ENCODE measurements around the gene IL26.
A peak's percentile ranks its signal among the peaks of the same experiment; 100 is the strongest.

The IL26 gene

DNA sequence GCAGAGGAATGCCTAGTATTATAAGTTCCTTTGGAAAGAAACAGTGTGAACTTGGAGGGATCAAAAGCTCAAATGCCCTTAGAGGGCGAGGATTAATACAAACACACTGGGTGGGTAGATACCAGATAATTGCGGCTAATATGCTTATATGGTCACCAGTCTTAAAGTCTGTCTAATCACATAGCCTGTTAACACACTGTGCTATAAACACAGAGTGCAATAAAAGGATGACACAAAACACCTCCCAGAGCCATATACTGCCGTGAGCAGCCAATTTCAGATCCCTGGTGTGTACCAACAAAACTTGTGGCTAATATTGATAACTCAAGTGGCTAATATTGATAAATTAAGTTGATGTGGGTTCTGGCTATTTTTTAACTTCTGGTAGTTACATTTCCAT lies 1.7 kb upstream of the IL26 start:
- no CpG with 5 or more reads among the region's 3 CpGs for WGBS, 2 donors (ENCODE audit: extremely low coverage in 2 of 2, insufficient read length in 2 of 2, insufficient replicate concordance in 1 of 2)

DNA sequence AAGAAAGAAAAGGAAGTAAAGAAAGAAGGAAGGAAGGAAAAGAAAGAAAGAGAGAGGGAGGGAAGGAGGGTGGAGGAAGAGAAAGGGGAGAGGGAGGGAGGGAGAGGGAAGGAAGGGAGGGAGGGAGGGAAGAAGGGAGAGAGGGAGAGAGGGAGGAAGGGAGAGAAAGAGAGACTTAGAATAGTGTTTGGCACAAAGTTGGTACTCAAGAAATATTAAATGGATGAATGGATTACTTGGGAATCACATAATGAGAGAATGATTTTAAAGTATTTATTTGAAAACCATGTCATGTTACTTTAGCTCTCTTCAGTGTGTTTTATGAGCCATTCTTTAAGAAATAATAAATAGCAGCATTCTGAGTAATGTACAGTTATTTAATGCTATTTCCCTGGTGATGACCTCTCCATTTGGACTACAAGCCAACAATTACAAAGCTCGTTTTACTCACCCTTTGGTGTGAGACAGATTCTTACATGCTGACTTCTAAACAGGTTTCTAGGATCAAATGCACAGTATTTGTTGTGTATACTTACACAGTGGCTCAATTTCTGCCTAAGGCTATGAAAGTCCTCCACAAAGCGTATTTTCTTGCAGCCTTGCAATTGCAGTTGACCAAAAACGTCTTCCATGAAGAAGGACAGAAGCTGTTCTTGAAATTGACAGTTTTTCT lies 861 bp downstream of the IL26 start:
- Histone ChIP-seq H3K23ac (ENCODE audit: low read depth, low read length, poor library complexity) (no peak overlapping the region), H2BK120ac (ENCODE audit: low read depth, low read length) (no peak overlapping the region), H2BK15ac (ENCODE audit: low read length) (no peak overlapping the region), H4K8ac (ENCODE audit: low read depth, low read length) (no peak overlapping the region), H3K18ac (ENCODE audit: low read length) (no peak overlapping the region), H3K27me3 (ENCODE audit: control insufficient read depth in 3 of 3, insufficient read depth in 3 of 3, low read depth in 1 of 3, low read length in 3 of 3) (peaks cover 0 to 5% (median 0%) of the 10 kb centered on the region in 3 experiments), H2BK5ac (ENCODE audit: low read length) (no peak overlapping the region), H4K91ac (ENCODE audit: low read depth, low read length, poor library complexity) (no peak overlapping the region), H3K14ac (ENCODE audit: low read length) (no peak overlapping the region), H2BK12ac (ENCODE audit: low read length) (no peak overlapping the region), H3K36me3 (replicated peaks in 1 of 2; ENCODE audit: control insufficient read depth in 2 of 2, insufficient read depth in 2 of 2, low read length in 2 of 2) (no peaks in the 10 kb centered on the region), H2AFZ (ENCODE audit: low read length) (no peak overlapping the region), H3K27ac (replicated peaks; ENCODE audit: low read length) (no peak overlapping the region), H3K4me3 (ENCODE audit: low read length in 2 of 2) (no peak overlapping the region), H3K9me3 (replicated peaks in 1 of 2; ENCODE audit: control insufficient read depth in 2 of 2, insufficient read depth in 1 of 2, low read depth in 1 of 2, low read length in 2 of 2) (no peaks in the 10 kb centered on the region), H3K4me1 (ENCODE audit: control insufficient read depth in 2 of 2, insufficient read depth in 1 of 2, low read depth in 1 of 2, low read length in 2 of 2) (no peaks in the 10 kb centered on the region), H3K79me1 (ENCODE audit: low read depth, low read length) (no peaks in the 10 kb centered on the region), H3K4me2 (ENCODE audit: insufficient read depth, low read length, poor library complexity, severe bottlenecking) (no peak overlapping the region), H2AK5ac (ENCODE audit: low read depth, low read length) (no peak overlapping the region), H3K4ac (ENCODE audit: low read length) (no peak overlapping the region), H3K9ac (ENCODE audit: low read depth, low read length, poor library complexity) (no peak overlapping the region)
- WGBS, 2 donors (ENCODE audit: extremely low coverage in 2 of 2, insufficient read length in 2 of 2, insufficient replicate concordance in 1 of 2) = no CpG with 5 or more reads among the region's 3 CpGs
- no peak for DNase-seq (ENCODE audit: low spot score)

More for the DNA sequence above, 1.7 kb upstream of the IL26 start:
- Histone ChIP-seq H3K9ac (ENCODE audit: low read depth, low read length, poor library complexity) (no peak overlapping the region), H2AFZ (ENCODE audit: low read length) (no peak overlapping the region), H3K4me1 (ENCODE audit: control insufficient read depth in 2 of 2, insufficient read depth in 1 of 2, low read depth in 1 of 2, low read length in 2 of 2) (no peaks in the 10 kb centered on the region), H3K4me3 (ENCODE audit: low read length in 2 of 2) (no peak overlapping the region), H3K4me2 (ENCODE audit: insufficient read depth, low read length, poor library complexity, severe bottlenecking) (no peak overlapping the region), H3K27ac (replicated peaks; ENCODE audit: low read length) (no peak overlapping the region), H3K14ac (ENCODE audit: low read length) (no peak overlapping the region), H3K4ac (ENCODE audit: low read length) (no peak overlapping the region), H2BK12ac (ENCODE audit: low read length) (no peak overlapping the region), H4K8ac (ENCODE audit: low read depth, low read length) (no peak overlapping the region), H3K9me3 (replicated peaks in 1 of 2; ENCODE audit: control insufficient read depth in 2 of 2, insufficient read depth in 1 of 2, low read depth in 1 of 2, low read length in 2 of 2) (no peaks in the 10 kb centered on the region), H3K18ac (ENCODE audit: low read length) (no peak overlapping the region), H3K23ac (ENCODE audit: low read depth, low read length, poor library complexity) (no peak overlapping the region), H2AK5ac (ENCODE audit: low read depth, low read length) (no peak overlapping the region), H2BK120ac (ENCODE audit: low read depth, low read length) (no peak overlapping the region), H2BK15ac (ENCODE audit: low read length) (no peak overlapping the region), H2BK5ac (ENCODE audit: low read length) (no peak overlapping the region), H3K79me1 (ENCODE audit: low read depth, low read length) (no peaks in the 10 kb centered on the region), H3K27me3 (ENCODE audit: control insufficient read depth in 3 of 3, insufficient read depth in 3 of 3, low read depth in 1 of 3, low read length in 3 of 3) (peaks cover 0 to 13% (median 0%) of the 10 kb centered on the region in 3 experiments), H4K91ac (ENCODE audit: low read depth, low read length, poor library complexity) (no peak overlapping the region), H3K36me3 (replicated peaks in 1 of 2; ENCODE audit: control insufficient read depth in 2 of 2, insufficient read depth in 2 of 2, low read length in 2 of 2) (no peaks in the 10 kb centered on the region)
- no peak for DNase-seq (ENCODE audit: low spot score)

DNA sequence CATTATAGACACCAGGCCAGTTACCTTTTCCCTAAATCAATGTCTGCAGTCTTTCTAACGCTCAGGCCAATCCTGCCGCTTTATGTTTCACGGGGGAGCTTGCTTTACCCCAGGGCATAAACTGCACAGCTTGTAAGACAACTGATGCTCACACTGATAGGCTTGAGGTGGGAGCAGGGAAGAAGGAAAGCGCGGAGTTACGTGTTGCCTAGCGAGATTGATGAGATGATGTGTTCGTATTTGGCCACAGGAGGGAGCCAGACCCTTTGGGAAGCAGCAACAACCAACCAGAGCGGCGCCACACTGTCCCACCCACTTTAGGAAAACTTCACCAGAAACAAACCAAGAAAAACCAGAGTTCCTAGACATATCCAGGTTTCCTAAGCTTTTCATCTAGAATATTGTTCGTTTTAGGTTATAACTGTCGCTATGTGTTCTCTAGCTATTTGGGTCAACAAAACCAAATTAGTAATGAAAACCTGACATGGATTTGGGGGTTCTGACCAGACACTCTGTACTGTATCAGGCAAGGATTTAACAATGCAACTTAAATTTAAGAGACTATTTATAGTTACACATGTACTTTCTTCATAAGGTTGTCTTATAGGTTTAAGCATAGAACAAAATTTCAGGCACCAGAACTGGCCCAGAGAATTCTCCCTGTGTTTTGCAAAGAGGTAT lies 2.4 kb downstream of the IL26 start:
- H2BK15ac ChIP-seq (ENCODE audit: low read length) = no peak overlapping the region
- H3K14ac ChIP-seq (ENCODE audit: low read length) = no peak overlapping the region
- no peaks in the 10 kb centered on the region for H3K79me1 ChIP-seq (ENCODE audit: low read depth, low read length)
- H2AFZ ChIP-seq (ENCODE audit: low read length) = peak overlapping the region; percentile 66
- no peak overlapping the region for H2BK5ac ChIP-seq (ENCODE audit: low read length)
- H3K27ac ChIP-seq (replicated peaks; ENCODE audit: low read length) = no peak overlapping the region
- no peak overlapping the region for H2AK5ac ChIP-seq (ENCODE audit: low read depth, low read length)
- DNase-seq (ENCODE audit: low spot score) = peak; percentile 78
- H3K18ac ChIP-seq (ENCODE audit: low read length) = no peak overlapping the region
- H3K4me1 ChIP-seq (ENCODE audit: control insufficient read depth in 2 of 2, insufficient read depth in 1 of 2, low read depth in 1 of 2, low read length in 2 of 2) = no peaks in the 10 kb centered on the region
- H4K91ac ChIP-seq (ENCODE audit: low read depth, low read length, poor library complexity) = no peak overlapping the region
- no peaks in the 10 kb centered on the region for H3K27me3 ChIP-seq (ENCODE audit: control insufficient read depth in 3 of 3, insufficient read depth in 3 of 3, low read depth in 1 of 3, low read length in 3 of 3)
- H3K4ac ChIP-seq (ENCODE audit: low read length) = no peak overlapping the region
- H2BK12ac ChIP-seq (ENCODE audit: low read length) = no peak overlapping the region
- no CpG with 5 or more reads among the region's 12 CpGs for WGBS, 2 donors (ENCODE audit: extremely low coverage in 2 of 2, insufficient read length in 2 of 2, insufficient replicate concordance in 1 of 2)
- no peak overlapping the region for H3K9ac ChIP-seq (ENCODE audit: low read depth, low read length, poor library complexity)
- no peak overlapping the region for H2BK120ac ChIP-seq (ENCODE audit: low read depth, low read length)
- H3K4me2 ChIP-seq (ENCODE audit: insufficient read depth, low read length, poor library complexity, severe bottlenecking) = no peak overlapping the region
- no peaks in the 10 kb centered on the region for H3K36me3 ChIP-seq (replicated peaks in 1 of 2; ENCODE audit: control insufficient read depth in 2 of 2, insufficient read depth in 2 of 2, low read length in 2 of 2)
- H3K23ac ChIP-seq (ENCODE audit: low read depth, low read length, poor library complexity) = no peak overlapping the region
- no peak overlapping the region for H4K8ac ChIP-seq (ENCODE audit: low read depth, low read length)
- no peak overlapping the region for H3K4me3 ChIP-seq (ENCODE audit: low read length in 2 of 2)
- H3K9me3 ChIP-seq (replicated peaks in 1 of 2; ENCODE audit: control insufficient read depth in 2 of 2, insufficient read depth in 1 of 2, low read depth in 1 of 2, low read length in 2 of 2) = no peaks in the 10 kb centered on the region

DNA sequence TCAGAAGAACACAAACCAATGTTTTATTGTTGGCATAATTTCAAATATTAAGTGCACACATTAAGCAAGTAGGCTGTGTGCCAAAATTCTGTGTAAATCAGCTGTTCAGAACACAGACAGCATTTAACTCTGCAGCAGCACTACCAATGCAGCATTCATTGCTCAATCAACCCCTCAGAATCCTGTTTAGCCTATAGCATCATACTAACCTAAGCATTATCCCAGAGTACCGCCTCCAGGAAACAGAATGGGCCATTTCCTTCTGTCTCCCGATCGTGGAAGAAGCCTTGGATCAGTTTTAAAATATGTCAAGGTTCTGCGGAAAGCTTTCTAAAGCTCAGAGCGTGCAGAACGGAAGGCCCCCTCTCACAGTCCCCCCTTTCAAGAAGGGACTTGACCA lies 3.3 kb downstream of the IL26 start:
- Histone ChIP-seq H3K9me3 (replicated peaks in 1 of 2; ENCODE audit: control insufficient read depth in 2 of 2, insufficient read depth in 1 of 2, low read depth in 1 of 2, low read length in 2 of 2) (no peaks in the 10 kb centered on the region), H3K23ac (ENCODE audit: low read depth, low read length, poor library complexity) (no peak overlapping the region), H3K4me3 (ENCODE audit: low read length in 2 of 2) (no peak overlapping the region), H3K9ac (ENCODE audit: low read depth, low read length, poor library complexity) (no peak overlapping the region), H3K4me1 (ENCODE audit: control insufficient read depth in 2 of 2, insufficient read depth in 1 of 2, low read depth in 1 of 2, low read length in 2 of 2) (no peaks in the 10 kb centered on the region), H3K27ac (replicated peaks; ENCODE audit: low read length) (no peak overlapping the region), H3K79me1 (ENCODE audit: low read depth, low read length) (no peaks in the 10 kb centered on the region), H3K36me3 (replicated peaks in 1 of 2; ENCODE audit: control insufficient read depth in 2 of 2, insufficient read depth in 2 of 2, low read length in 2 of 2) (no peaks in the 10 kb centered on the region), H2BK120ac (ENCODE audit: low read depth, low read length) (no peak overlapping the region), H2BK5ac (ENCODE audit: low read length) (no peak overlapping the region), H2AK5ac (ENCODE audit: low read depth, low read length) (no peak overlapping the region), H4K91ac (ENCODE audit: low read depth, low read length, poor library complexity) (no peak overlapping the region), H4K8ac (ENCODE audit: low read depth, low read length) (no peak overlapping the region), H2AFZ (ENCODE audit: low read length) (peak overlapping the region; percentile 41), H3K4me2 (ENCODE audit: insufficient read depth, low read length, poor library complexity, severe bottlenecking) (no peak overlapping the region), H3K27me3 (ENCODE audit: control insufficient read depth in 3 of 3, insufficient read depth in 3 of 3, low read depth in 1 of 3, low read length in 3 of 3) (no peaks in the 10 kb centered on the region), H3K14ac (ENCODE audit: low read length) (no peak overlapping the region), H2BK12ac (ENCODE audit: low read length) (no peak overlapping the region), H3K18ac (ENCODE audit: low read length) (no peak overlapping the region), H3K4ac (ENCODE audit: low read length) (no peak overlapping the region), H2BK15ac (ENCODE audit: low read length) (no peak overlapping the region)
- no CpG with 5 or more reads among the region's 6 CpGs for WGBS, 2 donors (ENCODE audit: extremely low coverage in 2 of 2, insufficient read length in 2 of 2, insufficient replicate concordance in 1 of 2)
- DNase-seq (ENCODE audit: low spot score) = no peak

Data from neuronal stem cell (in vitro differentiated cells).